HL-60 (cell line): ENCODE measurements around the gene IFIT3.

Experiments used
- DNase-seq, 2 experiments: peaks; one replicate each; pipeline ENCODE4 v3.0.0-alpha.2; 2010 to 2020; ENCODE audit warnings: low read depth in 1 of 2, low spot score in 1 of 2
- H3K27ac ChIP-seq: fragments of 250-450 bp; sonication (Bioruptor Pico); replicated peaks from 2 replicates; pipeline ENCODE4 v1.5.1; 2020; ENCODE audit warnings: mild to moderate bottlenecking, moderate library complexity
- H3K27me3 ChIP-seq: fragments of 250-450 bp; sonication (Bioruptor Pico); 2 replicates; pipeline ENCODE4 v1.5.1; 2021; ENCODE audit warnings: mild to moderate bottlenecking, moderate library complexity; ENCODE audit not compliant: insufficient read depth, poor library complexity, severe bottlenecking
- H3K4me3 ChIP-seq: replicated peaks from 2 replicates; pipeline ENCODE4 v1.5.1; 2011; ENCODE audit warnings: mild to moderate bottlenecking, control low read depth, low read length; ENCODE audit not compliant: insufficient read depth
- CTCF ChIP-seq: IDR thresholded peaks from one replicate; pipeline ENCODE4 v1.5.1; 2011; ENCODE audit warnings: low read length, control low read depth, inconsistent platforms; ENCODE audit not compliant: insufficient read depth
- GABPA ChIP-seq: IDR thresholded peaks from 2 replicates; pipeline ENCODE4 v1.6.1; 2012; ENCODE audit warnings: low read depth
- POLR2AphosphoS5 ChIP-seq: IDR thresholded peaks from 2 replicates; pipeline ENCODE4 v1.6.1; 2012; ENCODE audit warnings: low read depth
- SPI1 ChIP-seq: IDR thresholded peaks from 2 replicates; pipeline ENCODE4 v1.6.1; 2012; ENCODE audit warnings: low read depth, mild to moderate bottlenecking, borderline replicate concordance
- TF ChIP-seq, protein P1 (sequence below): IDR thresholded peaks from 2 replicates; pipeline ENCODE4 v1.6.1; 2012; ENCODE audit warnings: low read depth; ENCODE audit not compliant: insufficient replicate concordance

IFIT3 gene

GRCh38 chr10:89343089-89343767, 15.4 kb downstream of the IFIT3 start:
- Histone ChIP-seq H3K4me3 (no peak overlapping the region), H3K27ac (no peak overlapping the region), H3K27me3 (no peaks in the 10 kb centered on the region)
- TF ChIP-seq, protein P1, sequence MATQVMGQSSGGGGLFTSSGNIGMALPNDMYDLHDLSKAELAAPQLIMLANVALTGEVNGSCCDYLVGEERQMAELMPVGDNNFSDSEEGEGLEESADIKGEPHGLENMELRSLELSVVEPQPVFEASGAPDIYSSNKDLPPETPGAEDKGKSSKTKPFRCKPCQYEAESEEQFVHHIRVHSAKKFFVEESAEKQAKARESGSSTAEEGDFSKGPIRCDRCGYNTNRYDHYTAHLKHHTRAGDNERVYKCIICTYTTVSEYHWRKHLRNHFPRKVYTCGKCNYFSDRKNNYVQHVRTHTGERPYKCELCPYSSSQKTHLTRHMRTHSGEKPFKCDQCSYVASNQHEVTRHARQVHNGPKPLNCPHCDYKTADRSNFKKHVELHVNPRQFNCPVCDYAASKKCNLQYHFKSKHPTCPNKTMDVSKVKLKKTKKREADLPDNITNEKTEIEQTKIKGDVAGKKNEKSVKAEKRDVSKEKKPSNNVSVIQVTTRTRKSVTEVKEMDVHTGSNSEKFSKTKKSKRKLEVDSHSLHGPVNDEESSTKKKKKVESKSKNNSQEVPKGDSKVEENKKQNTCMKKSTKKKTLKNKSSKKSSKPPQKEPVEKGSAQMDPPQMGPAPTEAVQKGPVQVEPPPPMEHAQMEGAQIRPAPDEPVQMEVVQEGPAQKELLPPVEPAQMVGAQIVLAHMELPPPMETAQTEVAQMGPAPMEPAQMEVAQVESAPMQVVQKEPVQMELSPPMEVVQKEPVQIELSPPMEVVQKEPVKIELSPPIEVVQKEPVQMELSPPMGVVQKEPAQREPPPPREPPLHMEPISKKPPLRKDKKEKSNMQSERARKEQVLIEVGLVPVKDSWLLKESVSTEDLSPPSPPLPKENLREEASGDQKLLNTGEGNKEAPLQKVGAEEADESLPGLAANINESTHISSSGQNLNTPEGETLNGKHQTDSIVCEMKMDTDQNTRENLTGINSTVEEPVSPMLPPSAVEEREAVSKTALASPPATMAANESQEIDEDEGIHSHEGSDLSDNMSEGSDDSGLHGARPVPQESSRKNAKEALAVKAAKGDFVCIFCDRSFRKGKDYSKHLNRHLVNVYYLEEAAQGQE = no peak
- no peak for TF ChIP-seq CTCF
- TF ChIP-seq SPI1 = no peak
- TF ChIP-seq GABPA = no peak
- DNase-seq = no peak

DNA sequence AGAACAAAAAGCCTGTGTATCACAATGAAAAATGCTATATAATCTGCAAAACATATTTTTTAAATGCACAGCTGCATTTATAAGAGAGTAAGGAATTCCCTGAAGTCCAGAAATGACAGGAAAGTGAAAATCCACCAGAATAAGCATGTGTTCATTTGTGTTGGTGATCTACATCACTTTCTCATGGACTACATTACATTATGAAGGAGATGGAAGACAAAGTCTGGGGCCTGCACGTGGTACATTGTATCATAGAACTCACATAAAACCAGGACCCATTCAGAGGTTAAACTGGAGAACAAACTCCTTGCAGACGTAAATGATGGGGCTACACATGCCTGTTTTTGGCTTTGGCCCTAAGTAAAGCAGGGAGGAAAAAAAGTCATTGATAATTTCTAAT, 16.4 kb downstream of the IFIT3 start:
- DNase-seq = no peak
- H3K4me3 ChIP-seq = no peak overlapping the region
- H3K27me3 ChIP-seq = no peaks in the 10 kb centered on the region
- TF ChIP-seq POLR2AphosphoS5 (no peak), GABPA (no peak), CTCF (no peak)
- no peak overlapping the region for H3K27ac ChIP-seq

DNA sequence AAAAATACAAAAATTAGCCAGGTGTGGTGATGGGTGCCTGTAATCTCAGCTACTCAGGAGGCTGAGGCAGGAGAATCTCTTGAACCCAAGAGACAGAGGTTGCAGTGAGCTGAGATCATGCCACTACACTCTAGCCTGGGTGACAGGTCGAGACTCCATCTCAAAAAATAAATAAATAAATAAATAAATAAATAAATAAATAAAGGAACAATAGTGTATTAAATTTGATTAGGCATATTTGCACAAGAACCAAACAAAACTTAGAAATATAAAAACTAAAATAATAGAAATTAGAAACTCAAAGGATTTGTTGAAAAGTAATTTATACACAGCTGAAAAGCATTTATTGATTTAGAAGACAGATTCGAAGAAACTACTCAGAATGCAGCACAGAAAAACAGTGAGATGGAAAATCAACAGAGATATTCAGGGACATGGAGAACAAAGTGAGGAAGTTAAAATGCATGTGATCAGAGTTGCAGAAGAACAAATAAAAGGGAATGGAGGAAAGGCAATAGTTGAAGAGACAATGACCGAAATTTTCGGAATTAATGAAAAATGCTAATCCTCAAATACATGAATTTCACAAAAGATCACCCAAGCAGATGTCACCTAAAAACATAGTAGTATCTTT, 17.7 kb downstream of the IFIT3 start:
- Histone ChIP-seq H3K27me3 (no peaks in the 10 kb centered on the region), H3K27ac (no peak overlapping the region), H3K4me3 (no peak overlapping the region)
- DNase-seq = no peak
- TF ChIP-seq GABPA = no peak
- TF ChIP-seq POLR2AphosphoS5 = no peak
- TF ChIP-seq SPI1 = no peak
- no peak for TF ChIP-seq CTCF
- TF ChIP-seq, protein P1 = no peak
